ENCODE measurements around the gene GLB1L3.

- TF ChIP-seq CTCF (conservative IDR thresholded peaks at IDR 0.05; ENCODE audit: low read length) = no peak
- TF ChIP-seq EZH2phosphoT487 (IDR thresholded peaks at IDR 0.05; ENCODE audit: borderline replicate concordance) = no peak
Observed at GRCh38 chr11:134313821-134314607, 37.8 kb downstream of the GLB1L3 start.
